GM12878 (cell line): ENCODE measurements around the gene FBF1. TPM values are rescaled to one million over a fixed set of nuclear protein-coding genes. Genes with fewer than 3 reads are reported as not detected.

Source experiments
- ATAC-seq: fragments of 200-7000 bp; cut with Tn5 transposase; 3 replicates; pipeline ENCODE4 v1.9.1; 2020; ENCODE audit warnings: mild to moderate bottlenecking, moderate library complexity
- BruUV-seq: library from RNA; stranded (reverse); fragments of 400-500 nt; replicated peaks from 2 replicates; lab custom pipeline; 2021; lab: Mats Ljungman, UMichigan
- CTCF ChIA-PET: fragments of 300-600 bp; sonication (Branson Sonifier 250); formaldehyde crosslinking; extraction: SDS; loops from one replicate; lab custom pipeline; 2021; ENCODE audit warnings: inconsistent platforms; lab: Yijun Ruan, JAX
- POLR2A ChIA-PET: fragments of 350-600 bp; formaldehyde crosslinking; extraction: SDS; loops from one replicate; lab custom pipeline; 2021; ENCODE audit warnings: inconsistent platforms; lab: Charles Lee
- RAD21 ChIA-PET: fragments of 300-600 bp; sonication (Branson Sonifier 250); formaldehyde crosslinking; loops from one replicate; lab custom pipeline; 2023; ENCODE audit warnings: antibody characterized with exemption; ENCODE audit not compliant: unreplicated experiment; lab: Charles Lee
- SMC1A ChIA-PET: fragments of 300-600 bp; sonication (Branson Sonifier 250); formaldehyde crosslinking; loops from one replicate; lab custom pipeline; 2023; ENCODE audit not compliant: unreplicated experiment, uncharacterized antibody; lab: Charles Lee
- DNase-seq: peaks from one replicate; pipeline ENCODE4 v3.0.0-alpha.2; 2011; ENCODE audit warnings: low read depth, low spot score
- FAIRE-seq: peaks from 3 replicates; lab custom pipeline; 2011; peaks lifted over from hg19 to GRCh38; lab: Jason Lieb, UNC
- H2AFZ ChIP-seq: 2 replicates; pipeline ENCODE4 v1.6.0; 2011; ENCODE audit warnings: low read depth, low read length, control low read depth; ENCODE audit not compliant: control insufficient read depth
- H3K27ac ChIP-seq: 2 replicates; pipeline ENCODE4 v1.5.1; 2011; ENCODE audit warnings: control low read depth; ENCODE audit not compliant: control insufficient read depth, insufficient read depth
- H3K27me3 ChIP-seq, 2 experiments: replicated peaks in 1 of 2; 2 replicates each; pipeline versions ENCODE4 v1.6.0 to v1.6.1; 2011; ENCODE audit warnings: low read length in 1 of 2; ENCODE audit not compliant: control insufficient read depth in 2 of 2, insufficient read depth in 2 of 2
- H3K36me3 ChIP-seq, 2 experiments: 2 replicates each; pipeline ENCODE4 v1.5.1; 2011; ENCODE audit warnings: low read length in 1 of 2; ENCODE audit not compliant: control insufficient read depth in 2 of 2, insufficient read depth in 2 of 2
- H3K4me1 ChIP-seq: 2 replicates; pipeline ENCODE4 v1.6.1; 2011; ENCODE audit warnings: mild to moderate bottlenecking, low read length, moderate library complexity, mixed read lengths; ENCODE audit not compliant: control insufficient read depth, insufficient read depth
- H3K4me2 ChIP-seq: 2 replicates; pipeline ENCODE4 v1.6.0; 2011; ENCODE audit warnings: control low read depth; ENCODE audit not compliant: control insufficient read depth, insufficient read depth
- H3K4me3 ChIP-seq: fragments of 200-600 bp; sonication (generic); 2 replicates; pipeline ENCODE4 v1.5.1; 2016
- H3K79me2 ChIP-seq: 2 replicates; pipeline ENCODE4 v1.6.0; 2011; ENCODE audit warnings: low read length; ENCODE audit not compliant: control insufficient read depth, insufficient read depth
- H3K9ac ChIP-seq: 2 replicates; pipeline ENCODE4 v1.8.0; 2011; ENCODE audit warnings: low read length, control low read depth, mixed read lengths; ENCODE audit not compliant: control insufficient read depth, insufficient read depth
- H3K9me3 ChIP-seq: replicated peaks from 3 replicates; pipeline ENCODE4 v1.5.1; 2011; ENCODE audit warnings: mild to moderate bottlenecking, low read length; ENCODE audit not compliant: control insufficient read depth, insufficient read depth
- H4K20me1 ChIP-seq: 2 replicates; pipeline ENCODE4 v1.6.0; 2011; ENCODE audit not compliant: control insufficient read depth, insufficient read depth
- CBFB ChIP-seq: IDR thresholded peaks from 2 replicates; pipeline ENCODE4 v1.6.1; 2016; ENCODE audit warnings: antibody characterized with exemption, low read depth
- E4F1 ChIP-seq: fragments of 450-650 bp; IDR thresholded peaks from 2 replicates; pipeline ENCODE4 v1.6.1; 2018; ENCODE audit warnings: borderline replicate concordance, mild to moderate bottlenecking; ENCODE audit not compliant: partially characterized antibody
- MTA3 ChIP-seq: IDR thresholded peaks from 2 replicates; pipeline ENCODE4 v1.6.1; 2012; ENCODE audit warnings: low read length, inconsistent platforms, borderline replicate concordance
- NFXL1 ChIP-seq: fragments of 450-650 bp; IDR thresholded peaks from 2 replicates; pipeline ENCODE4 v1.6.1; 2017; ENCODE audit warnings: antibody characterized with exemption, mild to moderate bottlenecking, borderline replicate concordance
- POLR2A ChIP-seq: IDR thresholded peaks from 2 replicates; pipeline ENCODE4 v1.6.1; 2011; ENCODE audit warnings: low read depth, mild to moderate bottlenecking, low read length
- POU2F2 ChIP-seq: IDR thresholded peaks from 3 replicates; pipeline ENCODE4 v1.6.1; 2011; ENCODE audit warnings: low read depth, mild to moderate bottlenecking, low read length, borderline replicate concordance
- SUZ12 ChIP-seq: fragments of 200-600 bp; sonication (generic); IDR thresholded peaks from one replicate; pipeline ENCODE4 v1.6.1; 2018; ENCODE audit warnings: antibody characterized with exemption, mild to moderate bottlenecking; ENCODE audit not compliant: unreplicated experiment
- WGBS: methylation state at CpG from one replicate; pipeline ENCODE4 v1.1.6; 2016; ENCODE audit warnings: low lambda C conversion rate; ENCODE audit not compliant: insufficient replicate concordance, insufficient coverage; ENCODE audit errors: missing lambda C conversion rate; 5-methylcytosine and 5-hydroxymethylcytosine counted together
- in situ Hi-C: fragments of 300-500 bp; cut with MboI; formaldehyde crosslinking; loops from 9 replicates; pipeline ENCODE4 v1.14.3; 2018; ENCODE audit warnings: mixed read lengths
- intact Hi-C: fragments of 100-400 bp; cut with micrococcal nuclease; formaldehyde crosslinking; loops from one replicate; pipeline ENCODE4 v1.14.2; 2022; ENCODE audit not compliant: unreplicated experiment
- polyA plus RNA-seq, 11 experiments: library from polyadenylated mRNA; depleted of rRNA in 4 of 11; unstranded in 6 of 11; stranded (reverse) in 5 of 11; fragments of >200 nt; fragmentation: Nextera tagmentation in 4 of 11; fragmentation: Illumina TruSeq in 1 of 11; extraction: Ambion mirVana in 4 of 11; extraction: Trizol in 1 of 11; gene quantifications; 1 replicate in 1 of 11; 2 replicates in 10 of 11; pipeline versions ENCODE4 v1.2.1 to v1.2.3, GENCODE V29; 2011 to 2016; ENCODE audit warnings: inconsistent platforms in 2 of 11, missing spikeins in 2 of 11, low read depth in 1 of 11
- total RNA-seq, 4 experiments: library from RNA; depleted of rRNA in 3 of 4; stranded (reverse); fragments of >200 nt in 3 of 4; fragmentation: Illumina TruSeq in 1 of 4; extraction: Trizol in 1 of 4; gene quantifications; 2 replicates each; pipeline versions ENCODE4 v1.2.1 to v1.2.3, GENCODE V29; 2013 to 2021

FBF1 gene
- total and polyA plus RNA-seq, 10 of the 15 experiments (the other 5 are each of a cell fraction or from before 2014, with no cell fraction given) = 0.29 to 15.0 (median 7.0) TPM

DNA sequence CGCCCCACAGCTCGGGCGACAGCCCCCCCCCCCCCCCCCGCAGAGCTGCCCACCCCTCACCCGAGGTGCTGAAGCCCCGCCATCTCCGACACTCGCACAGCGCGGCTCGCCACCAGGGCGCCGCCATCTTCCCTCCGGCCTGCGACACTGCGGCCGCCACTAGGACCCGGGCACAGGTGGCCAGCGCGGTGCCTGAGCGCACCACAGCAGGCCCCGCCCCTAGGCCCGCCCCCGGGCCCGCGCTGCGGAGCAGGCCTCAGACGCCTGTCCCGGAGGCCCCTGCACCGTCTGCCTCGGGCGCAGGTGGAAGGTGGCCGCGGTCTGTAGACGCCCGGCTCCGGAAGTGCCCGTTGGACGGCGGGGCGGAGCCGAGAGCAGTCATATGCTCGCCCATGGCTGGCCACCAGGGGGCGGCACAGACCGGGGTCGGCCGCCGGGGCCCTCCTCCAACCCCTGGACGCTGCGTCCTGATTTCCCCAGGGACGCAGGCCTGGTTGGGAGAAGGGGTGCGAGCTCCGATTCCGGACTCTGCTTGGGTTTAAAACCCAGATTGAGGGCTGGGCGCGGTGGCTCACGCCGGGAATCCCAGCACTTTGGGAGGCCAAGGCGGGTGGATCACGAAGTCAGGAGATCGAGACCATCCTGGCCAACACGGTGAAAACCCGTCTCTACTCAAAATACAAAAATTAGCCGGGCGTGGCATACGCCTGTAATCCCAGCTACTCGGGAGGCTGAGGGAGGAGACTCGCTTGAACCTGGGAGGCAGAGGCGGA lies 35.9 kb downstream of the FBF1 start, which contains the start of gene MRPL38 (continued):
- TF ChIP-seq MTA3 (no peak), CBFB (peak; percentile 8; the same call in 1 of the 2 replicates), NFXL1 (no peak), POLR2A (peak; percentile 91)

GRCh38 chr17:75902406-75902805 lies 38.4 kb downstream of the FBF1 start:
- WGBS = 100% methylated on average over 6 of the region's 6 CpGs
- Histone ChIP-seq H3K36me3 (peaks cover 10 to 17% of the 10 kb centered on the region in 2 experiments; a peak in 3 of 4 replicates), H3K27ac (no peak overlapping the region), H3K9ac (no peak overlapping the region), H3K9me3 (no peaks in the 10 kb centered on the region), H2AFZ (no peak overlapping the region), H3K4me1 (no peaks in the 10 kb centered on the region; the same call in 1 of the 2 replicates), H3K4me2 (no peak overlapping the region), H4K20me1 (no peaks in the 10 kb centered on the region), H3K79me2 (peaks cover 11% of the 10 kb centered on the region), H3K4me3 (no peak overlapping the region), H3K27me3 (no peaks in the 10 kb centered on the region)
- DNase-seq = no peak
- SMC1A ChIA-PET = interaction anchor here (1.4 kb wide), 1 partner anchor 47 kb away, joined by 4 read pairs; the partner anchor contains the start of gene WBP2
- RAD21 ChIA-PET = no interaction called here
- intact Hi-C loops (no loop called here), in situ Hi-C loops (no loop called here)
- TF ChIP-seq E4F1 (no peak), POU2F2 (no peak), SUZ12 (no peak)
- CTCF ChIA-PET = interaction anchor here (1.0 to 1.9 kb wide), 3 partner anchors 23 to 100 kb away, joined by 3 to 6 read pairs (median 5); no protein-coding TSS in a partner anchor
- no peak for FAIRE-seq
- no TSS peak for BruUV-seq
- POLR2A ChIA-PET = interaction anchor here (1.5 kb wide), 1 partner anchor 44 kb away, joined by 4 read pairs; no protein-coding TSS in a partner anchor
- ATAC-seq = no peak
